Left renal cortex interstitium (tissue), 4 donors: ENCODE data around the gene IRF7. TPM values are rescaled to one million over a fixed set of nuclear protein-coding genes. Genes with fewer than 3 reads are reported as not detected.
"Not testable (repeated sequence)": the region's sequence is repeated elsewhere in the genome, so short reads cannot be mapped to it uniquely, and the experiment has no call there.

ENCODE experiments used
- DNase-seq, 4 donors: peaks; one replicate each; pipeline ENCODE4 v3.0.0-alpha.2; 2013; ENCODE audit warnings: low read depth in 4 of 4, low spot score in 2 of 4, missing footprints in 1 of 4
- polyA plus RNA-seq, 4 donors: library from polyadenylated mRNA; unstranded; fragments of 120-200 nt; gene quantifications; one replicate each; pipeline ENCODE4 v1.2.1, GENCODE V29; 2013; ENCODE audit not compliant: insufficient read length in 4 of 4

IRF7 gene
- polyA plus RNA-seq, 4 donors: 5.4 to 15.4 (median 12.5) TPM

GRCh38 chr11:587546-587945, 28.2 kb downstream of the IRF7 start:
- no peak for DNase-seq

DNA sequence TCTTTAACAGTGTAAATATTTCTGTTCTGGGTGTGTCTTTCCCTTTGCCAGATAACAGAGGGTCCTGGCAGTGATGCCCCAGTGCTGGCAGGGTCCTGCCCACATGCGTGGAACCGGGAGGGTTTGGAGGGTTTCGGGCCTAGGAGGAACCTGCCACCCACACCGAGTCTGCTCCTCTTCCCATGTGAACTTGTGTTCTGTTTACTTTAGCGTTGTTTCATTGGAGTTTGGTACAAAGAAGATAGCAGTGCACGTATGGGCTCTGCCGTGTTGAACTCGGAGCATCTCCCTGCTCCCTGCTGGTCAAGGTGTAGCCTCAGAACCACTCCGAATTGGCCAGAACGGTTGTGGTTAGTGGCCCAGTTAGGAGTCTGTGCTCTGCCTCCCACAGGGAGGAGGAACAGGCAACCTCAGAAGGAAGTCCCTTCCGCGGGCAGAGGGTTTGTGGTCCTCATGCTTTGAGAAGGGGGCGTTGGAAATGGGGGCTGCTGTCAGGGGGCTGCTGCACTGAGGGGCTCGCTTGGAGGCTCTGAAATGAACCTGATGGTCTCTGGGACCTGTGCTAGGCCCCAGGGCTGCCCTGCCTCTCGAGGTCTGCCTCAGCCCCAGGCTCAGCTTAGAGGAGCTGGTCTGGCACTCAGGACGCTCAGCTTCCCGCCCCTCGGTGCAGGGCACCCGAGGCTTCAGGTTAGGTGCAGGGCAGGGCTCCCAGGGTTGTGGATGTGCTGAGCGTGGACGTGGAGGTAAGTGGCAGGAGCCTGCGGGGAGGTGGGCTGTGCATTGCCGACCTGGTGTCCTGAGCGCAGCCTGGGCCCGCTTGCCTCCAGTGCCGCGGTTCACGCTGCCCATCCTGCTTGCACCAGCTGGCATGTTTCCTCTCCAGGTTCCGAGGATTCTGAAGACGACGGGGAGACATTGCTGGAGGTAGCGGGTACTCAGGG, 29.1 kb downstream of the IRF7 start:
- no peak for DNase-seq

GRCh38 chr11:584287-584686, 31.5 kb downstream of the IRF7 start:
- DNase-seq: no peak

DNA sequence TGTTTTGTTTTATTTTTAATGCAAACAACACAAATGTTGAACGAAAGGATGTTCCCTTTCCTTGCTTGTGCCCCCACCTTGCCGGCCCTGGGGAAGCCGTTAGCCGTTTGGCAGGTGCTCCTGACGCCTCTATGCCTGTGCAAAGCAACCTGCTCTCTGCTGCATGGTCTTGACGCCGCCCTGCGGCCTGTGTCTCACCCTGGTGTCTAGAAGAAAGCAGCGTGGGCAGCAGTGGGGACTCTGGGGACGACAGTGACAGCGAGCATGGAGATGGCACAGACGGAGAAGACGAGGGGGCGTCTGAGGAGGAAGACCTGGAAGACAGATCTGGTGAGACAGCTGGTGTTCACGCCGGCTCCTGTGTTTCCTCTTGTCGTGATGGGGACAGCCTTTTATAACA, 34.0 kb downstream of the IRF7 start:
- DNase-seq: no peak

- DNase-seq: no peak
These were observed 34.4 kb downstream of the IRF7 start for GRCh38 chr11:581342-581741.

DNA sequence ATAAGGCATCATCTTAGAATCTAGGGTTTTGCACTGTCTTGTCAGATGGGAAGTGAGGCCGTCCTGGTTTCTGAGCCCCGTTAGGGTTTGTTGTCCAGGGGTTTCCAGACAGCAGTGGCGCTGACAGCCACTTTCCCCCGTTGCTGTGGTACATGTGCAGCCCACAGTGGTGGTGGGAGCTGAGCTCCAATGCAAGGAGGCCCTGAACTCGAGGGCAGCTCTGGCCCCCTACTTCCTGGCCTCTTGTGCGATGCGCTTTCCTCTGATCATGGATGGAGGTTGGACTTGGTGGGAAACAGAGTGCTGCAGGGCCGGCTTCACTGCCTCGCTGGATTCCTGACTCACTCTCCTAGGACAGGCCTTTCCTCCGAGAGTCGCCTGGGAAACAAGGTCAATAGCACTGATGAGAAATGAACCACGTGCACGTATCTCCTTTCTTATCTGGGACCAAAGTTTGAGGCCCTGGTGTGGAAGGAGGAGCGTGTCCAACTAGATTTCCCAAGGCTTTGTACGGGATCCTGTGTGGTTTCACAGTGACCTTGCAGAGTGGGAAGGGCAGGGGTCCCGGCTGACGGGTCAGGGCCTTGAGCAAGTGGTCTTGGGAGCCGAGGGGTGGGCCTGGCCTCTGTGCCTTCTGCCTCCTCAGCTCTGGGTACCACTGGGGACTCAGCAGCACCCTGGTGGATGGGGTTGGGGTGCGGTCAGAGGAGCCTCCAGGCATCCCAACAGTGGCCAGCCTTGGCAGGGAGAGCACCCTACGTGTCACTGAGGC, 35.7 kb downstream of the IRF7 start:
- no peak for DNase-seq

DNA sequence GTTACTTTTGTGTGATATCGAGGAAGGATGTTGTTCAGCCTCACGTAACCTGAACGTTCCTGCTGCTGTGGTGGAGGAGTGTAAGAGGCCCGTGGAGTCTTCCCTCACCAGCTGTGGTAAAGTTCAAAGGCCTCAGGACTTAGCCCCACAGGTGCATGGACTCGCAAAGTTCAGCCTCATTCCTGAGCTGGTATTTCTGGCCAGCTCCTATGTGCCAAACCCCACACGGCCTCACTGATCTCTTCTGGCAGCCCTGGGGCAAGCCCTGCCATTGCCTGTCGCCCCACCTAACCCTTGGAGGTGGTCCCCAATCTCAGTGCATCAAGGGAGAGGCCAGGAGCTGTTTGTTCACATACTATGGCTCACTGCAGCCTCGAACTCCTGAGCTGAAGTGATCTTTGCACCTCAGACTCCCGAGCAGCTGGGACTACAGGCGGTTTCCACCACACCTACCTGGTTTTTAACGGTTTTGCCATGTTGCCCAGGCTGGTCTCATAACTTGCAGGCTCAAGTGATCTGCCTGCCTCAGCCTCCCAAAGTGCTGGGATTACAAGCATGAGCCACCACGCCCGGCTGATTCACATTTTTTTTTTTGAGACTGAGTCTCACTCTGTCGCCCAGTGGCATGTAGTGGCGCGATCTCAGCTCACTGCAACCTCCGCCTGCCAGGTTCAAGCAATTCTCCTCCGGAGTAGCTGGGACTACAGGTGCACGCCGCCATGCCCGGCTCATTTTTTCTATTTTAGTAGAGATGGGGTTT, 37.3 kb downstream of the IRF7 start:
- DNase-seq: no peak

- DNase-seq: no peak
These were observed 38.2 kb downstream of the IRF7 start for GRCh38 chr11:577611-577894.

DNA sequence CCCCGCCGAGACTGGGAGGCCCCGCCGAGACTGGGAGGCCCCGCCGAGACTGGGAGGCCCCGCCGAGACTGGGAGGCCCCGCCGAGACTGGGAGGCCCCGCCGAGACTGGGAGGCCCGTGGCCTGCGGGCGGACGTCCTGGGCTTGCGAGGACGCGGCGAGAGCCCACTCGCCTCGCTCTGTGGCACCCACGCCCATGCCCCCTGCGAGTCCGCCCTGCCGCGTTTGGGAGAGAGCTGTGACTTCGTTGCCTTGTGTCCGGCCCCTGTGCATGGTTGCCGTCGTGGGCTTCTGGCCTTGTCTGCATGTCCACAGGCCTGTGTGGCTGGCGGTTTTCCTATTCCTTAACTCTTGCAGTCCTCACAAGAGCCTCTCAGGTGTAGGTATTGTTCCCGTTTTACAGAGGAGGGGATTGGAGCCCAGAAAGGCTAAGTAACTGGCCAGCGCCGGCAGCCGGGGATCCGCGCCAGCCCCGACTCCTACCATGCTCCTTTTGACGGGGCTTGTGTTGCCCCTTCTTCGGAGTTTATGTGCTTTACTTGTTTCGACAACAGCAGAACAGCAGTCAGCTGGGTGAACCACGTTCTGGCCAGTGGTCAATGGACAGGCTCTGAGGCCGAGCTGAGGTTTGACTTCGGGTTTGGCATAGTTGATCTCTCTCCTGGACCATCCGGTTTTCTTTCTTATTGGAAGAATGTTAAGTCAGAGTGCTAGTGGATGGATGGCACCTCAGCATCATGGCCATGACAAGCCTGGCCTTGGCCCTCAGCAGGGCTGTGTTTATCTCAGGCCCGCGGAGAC, 38.7 kb downstream of the IRF7 start:
- no peak for DNase-seq

- peak; percentile 86 to 93 (median 89) for DNase-seq
These were observed 39.6 kb downstream of the IRF7 start, which contains the start of gene PHRF1 for GRCh38 chr11:575996-576768. TSS of gene PHRF1 (plus strand) at chr11:576470. CDS start at chr11:581513, 5,043 bp downstream.

DNA sequence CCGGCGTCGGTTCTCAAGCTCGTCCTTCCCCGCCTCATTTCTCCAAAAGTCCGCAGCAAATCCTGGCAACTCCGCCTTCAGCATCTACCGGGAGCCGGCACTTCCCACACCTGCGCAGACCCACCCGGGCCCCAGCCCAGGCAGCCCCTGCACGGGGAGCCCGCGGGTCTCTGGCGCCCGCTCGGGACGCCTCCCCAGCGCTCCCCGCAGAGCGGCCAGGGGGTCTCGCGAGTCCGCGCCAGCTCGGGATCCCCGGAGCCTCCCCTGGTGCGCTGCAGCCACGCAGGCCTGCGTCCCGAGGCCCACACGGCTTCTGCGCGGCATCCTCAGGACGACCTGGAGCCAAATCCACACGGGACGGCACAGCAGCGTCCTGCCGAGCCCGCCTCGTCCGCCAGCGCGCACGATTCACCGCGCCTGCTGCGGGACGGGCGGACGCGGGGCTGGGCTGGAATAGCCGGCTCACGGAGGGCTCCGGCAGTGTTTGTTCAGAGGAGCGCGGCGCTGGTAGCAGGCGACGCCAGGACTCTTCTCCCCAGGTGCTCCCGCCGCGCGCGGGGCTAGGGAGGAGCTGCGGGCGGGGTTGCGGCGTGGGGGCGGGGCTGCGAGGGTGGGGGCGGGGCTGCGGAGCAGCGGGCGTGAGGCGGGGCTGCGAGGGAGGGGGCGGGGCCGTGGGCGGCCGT, 40.3 kb downstream of the IRF7 start:
- no peak for DNase-seq

DNA sequence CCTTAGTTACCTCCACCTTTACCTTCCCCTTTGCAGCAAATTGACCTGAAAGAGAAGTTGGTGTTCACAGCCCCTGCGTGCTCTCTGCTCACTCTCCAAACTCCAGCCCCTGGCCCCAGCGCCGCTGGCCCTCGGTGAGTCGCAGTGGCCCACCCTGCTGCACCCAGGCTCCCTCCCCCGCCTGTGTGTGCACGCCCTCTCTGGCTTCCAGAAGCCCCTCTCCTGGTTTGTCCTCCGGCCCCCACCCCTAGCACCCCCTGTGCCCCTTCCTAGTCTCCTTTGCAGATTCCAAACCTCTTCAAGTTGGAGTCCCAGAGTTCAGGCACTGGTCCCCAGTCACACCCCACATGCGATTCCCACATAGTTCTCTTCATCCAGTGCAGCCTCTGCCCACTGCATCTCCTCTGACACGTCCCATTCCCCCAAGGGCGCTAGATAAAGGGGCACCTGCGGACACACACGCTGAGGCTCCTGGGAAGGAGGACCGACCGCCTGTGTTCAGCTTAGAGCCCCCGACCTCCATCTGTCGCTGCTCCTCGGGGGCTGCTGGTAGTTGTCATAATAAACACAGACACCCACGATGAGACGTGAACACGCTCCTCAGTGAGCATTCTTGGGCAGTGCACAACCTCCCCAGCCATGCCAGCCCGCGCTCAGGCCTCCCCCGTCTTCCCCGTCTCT, 41.0 kb downstream of the IRF7 start:
- no peak for DNase-seq

GRCh38 chr11:574031-574570, 41.6 kb downstream of the IRF7 start:
- DNase-seq: not testable (repeated sequence)

- no peak for DNase-seq
These were observed 42.5 kb downstream of the IRF7 start for GRCh38 chr11:573146-573759.

GRCh38 chr11:571802-572185, 44.0 kb downstream of the IRF7 start:
- no peak for DNase-seq

DNA sequence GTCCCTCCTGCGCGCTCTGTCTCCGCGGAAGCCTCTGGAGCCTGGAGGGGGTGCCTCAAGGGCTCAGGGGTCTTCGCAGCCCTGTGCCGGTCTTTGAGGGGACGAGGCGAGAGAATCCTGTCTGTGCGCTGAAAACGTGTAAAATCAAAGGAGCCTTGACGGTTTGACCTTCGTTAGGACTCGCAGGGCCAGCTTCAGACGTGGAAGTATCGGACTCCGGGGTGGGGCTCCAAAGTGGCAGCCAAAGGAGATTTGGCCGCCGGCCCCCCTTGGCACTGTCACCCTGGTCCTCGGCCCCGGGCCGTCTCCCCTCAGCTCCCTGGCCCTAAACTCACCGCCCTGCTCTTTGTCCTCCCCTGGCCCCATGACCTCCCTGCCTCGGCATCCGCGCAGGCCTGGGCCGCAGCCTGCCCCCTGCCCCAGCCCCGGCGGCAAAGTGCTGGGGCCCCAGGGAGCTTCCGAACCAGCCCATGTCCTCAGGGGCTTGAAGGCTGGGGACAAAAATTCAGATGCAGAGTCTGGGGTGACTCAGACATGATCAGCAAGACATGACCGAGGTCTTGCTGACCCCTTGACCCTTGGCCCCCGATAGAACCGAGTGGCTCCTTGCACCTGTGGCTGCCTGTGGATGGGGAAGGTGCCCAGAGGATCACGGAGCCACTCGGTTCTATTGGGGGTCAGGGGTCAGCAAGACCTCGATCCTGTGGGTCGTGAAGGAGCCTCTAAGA, 46.4 kb downstream of the IRF7 start:
- DNase-seq: no peak
